Measurements from ENCODE around the gene TELO2. TPM values are rescaled to one million over a fixed set of nuclear protein-coding genes. Genes with fewer than 3 reads are reported as not detected.

TELO2 gene
- total RNA-seq, 1 donor from 2014 or later = 36.4 TPM

GRCh38 chr16:1548727-1549126 lies 55.6 kb downstream of the TELO2 start:
- DNase-seq (ENCODE audit: low spot score) = no peak
- ATAC-seq = no peak

GRCh38 chr16:1550069-1550468 lies 56.9 kb downstream of the TELO2 start:
- DNase-seq (ENCODE audit: low spot score) (no peak), ATAC-seq (no peak)

GRCh38 chr16:1550696-1551095 lies 57.5 kb downstream of the TELO2 start:
- no peak for DNase-seq (ENCODE audit: low spot score)
- ATAC-seq = no peak

GRCh38 chr16:1551166-1551565 lies 58.0 kb downstream of the TELO2 start:
- ATAC-seq = no peak
- no peak for DNase-seq (ENCODE audit: low spot score)

GRCh38 chr16:1552129-1552528 lies 59.0 kb downstream of the TELO2 start:
- ATAC-seq (no peak), DNase-seq (ENCODE audit: low spot score) (no peak)

- ATAC-seq = no peak
- no peak for DNase-seq (ENCODE audit: low spot score)
Measured at GRCh38 chr16:1553946-1554825, 61.0 kb downstream of the TELO2 start.

GRCh38 chr16:1554826-1555445 lies 61.8 kb downstream of the TELO2 start:
- DNase-seq (ENCODE audit: low spot score) = no peak

GRCh38 chr16:1556254-1556653 lies 63.1 kb downstream of the TELO2 start:
- DNase-seq (ENCODE audit: low spot score) = no peak
- peak; percentile 53 for ATAC-seq

More at GRCh38 chr16:1554826-1555445, 61.8 kb downstream of the TELO2 start:
- ATAC-seq = no peak

GRCh38 chr16:1557074-1557473 lies 63.9 kb downstream of the TELO2 start:
- DNase-seq (ENCODE audit: low spot score) (no peak), ATAC-seq (no peak)

- DNase-seq (ENCODE audit: low spot score) = no peak
- no peak for ATAC-seq
Measured at GRCh38 chr16:1557576-1557975, 64.4 kb downstream of the TELO2 start.

- DNase-seq (ENCODE audit: low spot score) (no peak), ATAC-seq (no peak)
Measured at GRCh38 chr16:1559446-1559975, 66.4 kb downstream of the TELO2 start.

Other genes with a start within 250 kb of the TELO2 start
- not detected for gene TPSD1, start 237.3 kb upstream of the TELO2 start, total RNA-seq
- gene UBE2I, start 183.7 kb upstream of the TELO2 start, total RNA-seq = 28.0 TPM
- 8.1 TPM for gene BAIAP3, start 159.7 kb upstream of the TELO2 start, total RNA-seq
- 32.5 TPM for gene TSR3, start 141.5 kb upstream of the TELO2 start, total RNA-seq
- gene GNPTG, start 141.4 kb upstream of the TELO2 start, total RNA-seq = 58.3 TPM
- gene UNKL, start 78.7 kb upstream of the TELO2 start, total RNA-seq = 14.1 TPM
- gene UQCC4, start 72.6 kb upstream of the TELO2 start, total RNA-seq = 6.1 TPM
- gene PERCC1, start 62.3 kb upstream of the TELO2 start, total RNA-seq = not detected
- gene CCDC154, start 48.8 kb upstream of the TELO2 start, total RNA-seq = 1.4 TPM
- 51.9 TPM for gene CLCN7, start 18.3 kb upstream of the TELO2 start, total RNA-seq
- not detected for gene PTX4, start 4.4 kb upstream of the TELO2 start, total RNA-seq
- gene TMEM204, start 40.3 kb downstream of the TELO2 start, total RNA-seq = 7.2 TPM
- 5.8 TPM for gene IFT140, start 118.7 kb downstream of the TELO2 start, total RNA-seq
- 6.9 TPM for gene CRAMP1, start 119.0 kb downstream of the TELO2 start, total RNA-seq
- 33.1 TPM for gene JPT2, start 184.9 kb downstream of the TELO2 start, total RNA-seq
- gene MAPK8IP3, start 212.8 kb downstream of the TELO2 start, total RNA-seq = 30.6 TPM